ENCODE results near the gene SET.

The SET gene

DNA sequence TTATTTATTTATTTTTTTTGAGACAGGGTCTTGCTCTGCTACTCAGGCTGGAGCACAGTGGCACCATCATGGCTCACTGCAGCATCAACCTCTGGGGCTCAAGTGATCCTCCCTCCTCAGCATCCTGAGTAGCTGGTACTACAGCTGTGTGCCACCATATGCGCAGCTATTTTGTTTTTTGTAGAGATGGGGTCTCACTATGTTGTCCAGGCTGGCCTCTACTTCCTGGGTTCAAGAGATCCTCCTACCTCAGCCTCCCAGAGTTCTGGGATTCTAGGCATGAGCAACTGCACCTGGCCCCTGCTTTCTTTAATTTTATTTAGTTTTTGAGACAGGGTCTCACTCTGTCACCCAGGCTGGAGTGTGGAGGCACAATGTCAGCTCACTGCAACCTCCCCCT is 54.4 kb downstream of the SET start:
- no peaks in the 10 kb centered on the region for H3K27me3 ChIP-seq (ENCODE audit: low read length)
- no peaks in the 10 kb centered on the region for H3K36me3 ChIP-seq (ENCODE audit: low read length)
- H3K9ac ChIP-seq (ENCODE audit: low read length), result no peak overlapping the region
- no peak overlapping the region for H3K4me2 ChIP-seq (ENCODE audit: low read depth, low read length, poor library complexity, severe bottlenecking)
- no peak overlapping the region for H2AFZ ChIP-seq (ENCODE audit: low read depth, low read length, severe bottlenecking)
- H3K27ac ChIP-seq (ENCODE audit: low read depth, low read length), result no peak overlapping the region
- H3K9me2 ChIP-seq (replicated peaks; ENCODE audit: insufficient read depth, low read length), result no peaks in the 10 kb centered on the region
- H4K20me1 ChIP-seq (ENCODE audit: low read depth, low read length), result no peaks in the 10 kb centered on the region
- H3K4me3 ChIP-seq (ENCODE audit: insufficient read depth, low read length, poor library complexity, severe bottlenecking), result no peak overlapping the region
- no peak for TF ChIP-seq EZH2phosphoT487 (conservative IDR thresholded peaks at IDR 0.05; ENCODE audit: low read length)
- TF ChIP-seq, protein P1, sequence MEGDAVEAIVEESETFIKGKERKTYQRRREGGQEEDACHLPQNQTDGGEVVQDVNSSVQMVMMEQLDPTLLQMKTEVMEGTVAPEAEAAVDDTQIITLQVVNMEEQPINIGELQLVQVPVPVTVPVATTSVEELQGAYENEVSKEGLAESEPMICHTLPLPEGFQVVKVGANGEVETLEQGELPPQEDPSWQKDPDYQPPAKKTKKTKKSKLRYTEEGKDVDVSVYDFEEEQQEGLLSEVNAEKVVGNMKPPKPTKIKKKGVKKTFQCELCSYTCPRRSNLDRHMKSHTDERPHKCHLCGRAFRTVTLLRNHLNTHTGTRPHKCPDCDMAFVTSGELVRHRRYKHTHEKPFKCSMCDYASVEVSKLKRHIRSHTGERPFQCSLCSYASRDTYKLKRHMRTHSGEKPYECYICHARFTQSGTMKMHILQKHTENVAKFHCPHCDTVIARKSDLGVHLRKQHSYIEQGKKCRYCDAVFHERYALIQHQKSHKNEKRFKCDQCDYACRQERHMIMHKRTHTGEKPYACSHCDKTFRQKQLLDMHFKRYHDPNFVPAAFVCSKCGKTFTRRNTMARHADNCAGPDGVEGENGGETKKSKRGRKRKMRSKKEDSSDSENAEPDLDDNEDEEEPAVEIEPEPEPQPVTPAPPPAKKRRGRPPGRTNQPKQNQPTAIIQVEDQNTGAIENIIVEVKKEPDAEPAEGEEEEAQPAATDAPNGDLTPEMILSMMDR (IDR thresholded peaks at IDR 0.05; ENCODE audit: insufficient read depth, low read length, poor library complexity, severe bottlenecking), result no peak
- H3F3A ChIP-seq (ENCODE audit: insufficient read depth), result no peaks in the 10 kb centered on the region
- H3K79me2 ChIP-seq (ENCODE audit: insufficient read depth, low read length), result no peaks in the 10 kb centered on the region
- no peaks in the 10 kb centered on the region for H3K9me3 ChIP-seq (ENCODE audit: insufficient read depth, low read length)

Measured in SU-DHL-6 (cell line).